ENCODE data around the gene DPT. TPM values are rescaled to one million over a fixed set of nuclear protein-coding genes. Genes with fewer than 3 reads are reported as not detected.

Gene DPT
- total RNA-seq, 1 experiment from 2014 or later = not detected

GRCh38 chr1:168665975-168666374 is 63.0 kb downstream of the DPT start:
- DNase-seq (ENCODE audit: low read depth) = no peak

GRCh38 chr1:168664069-168664834 is 64.8 kb downstream of the DPT start:
- no peak for DNase-seq (ENCODE audit: low read depth)

- no peak for DNase-seq (ENCODE audit: low read depth)
These were observed 72.5 kb downstream of the DPT start for GRCh38 chr1:168656485-168656884.

- peak; percentile 20 for DNase-seq (ENCODE audit: low read depth)
These were observed 74.6 kb downstream of the DPT start for GRCh38 chr1:168654198-168654915.

- DNase-seq (ENCODE audit: low read depth) = peak; percentile 51
These were observed 75.4 kb downstream of the DPT start for GRCh38 chr1:168653567-168653966.

GRCh38 chr1:168645721-168646120 is 83.3 kb downstream of the DPT start:
- no peak for DNase-seq (ENCODE audit: low read depth)

Other genes with a start within 250 kb of the DPT start
- gene XCL2, start 185.2 kb downstream of the DPT start, total RNA-seq (2014; rRNA removed; shearing (Covaris generic)) = not detected in 2 replicates
- gene XCL1, start 152.6 kb downstream of the DPT start, total RNA-seq (2014; rRNA removed; shearing (Covaris generic)) = not detected in 2 replicates

All from HT1080 (cell line).